Lung (tissue), 12 donors: Measurements from ENCODE around the gene PKHD1. TPM values are rescaled to one million over a fixed set of nuclear protein-coding genes. Genes with fewer than 3 reads are reported as not detected.
"Not testable (repeated sequence)": the region's sequence is repeated elsewhere in the genome, so short reads cannot be mapped to it uniquely, and the experiment has no call there.

Source experiments
- ATAC-seq: fragments of 200-7000 bp; cut with Tn5 transposase; one replicate; pipeline ENCODE4 v1.9.1; 2020; ENCODE audit warnings: moderate number of reproducible peaks; ENCODE audit not compliant: insufficient read depth, low FRiP score
- DNase-seq, 3 donors: peaks; one replicate each; pipeline ENCODE4 v3.0.0-alpha.2; 2013 to 2017
- H3K27ac ChIP-seq, 2 donors: one replicate each; pipeline ENCODE4 v1.5.1; 2013; ENCODE audit warnings: mild to moderate bottlenecking in 2 of 2, moderate library complexity in 2 of 2, control low read depth in 1 of 2, inconsistent platforms in 1 of 2, low read depth in 1 of 2, low read length in 1 of 2
- H3K27me3 ChIP-seq, 3 donors: one replicate each; pipeline ENCODE4 v1.5.1; 2013; ENCODE audit warnings: low read length in 2 of 3; ENCODE audit not compliant: control insufficient read depth in 3 of 3, insufficient read depth in 3 of 3
- H3K36me3 ChIP-seq, 4 donors: one replicate each; pipeline ENCODE4 v1.5.1; 2013; ENCODE audit warnings: low read length in 4 of 4, mild to moderate bottlenecking in 1 of 4, moderate library complexity in 1 of 4; ENCODE audit not compliant: control insufficient read depth in 4 of 4, insufficient read depth in 4 of 4
- H3K4me1 ChIP-seq, 5 donors: one replicate each; pipeline ENCODE4 v1.5.1; 2013; ENCODE audit warnings: low read length in 5 of 5, mild to moderate bottlenecking in 2 of 5, moderate library complexity in 1 of 5; ENCODE audit not compliant: control insufficient read depth in 5 of 5, insufficient read depth in 5 of 5
- H3K4me3 ChIP-seq: one replicate; pipeline ENCODE4 v1.5.1; 2013; ENCODE audit warnings: mild to moderate bottlenecking, control low read depth, moderate library complexity
- H3K9ac ChIP-seq, 2 donors: one replicate each; pipeline ENCODE4 v1.5.1; 2013; ENCODE audit warnings: low read length in 2 of 2, control low read depth in 1 of 2; ENCODE audit not compliant: insufficient read depth in 1 of 2
- H3K9me3 ChIP-seq, 4 donors: one replicate each; pipeline ENCODE4 v1.5.1; 2013; ENCODE audit warnings: low read length in 3 of 4, mild to moderate bottlenecking in 1 of 4, moderate library complexity in 1 of 4; ENCODE audit not compliant: control insufficient read depth in 4 of 4, insufficient read depth in 3 of 4
- WGBS, 2 donors: extraction: QIAGEN DNeasy Blood & Tissue Kit; methylation state at CpG; one replicate each; pipeline ENCODE4 v1.1.7; 2013; 5-methylcytosine and 5-hydroxymethylcytosine counted together
- polyA plus RNA-seq, 2 donors: library from polyadenylated mRNA; stranded (reverse); fragments of 200-250 nt; gene quantifications; one replicate each; pipeline ENCODE4 v1.2.1, GENCODE V29; 2013
- total RNA-seq, 2 donors: library from RNA; depleted of rRNA in 1 of 2; stranded (reverse); fragments of >200 nt in 1 of 2; gene quantifications; one replicate each; pipeline ENCODE4 v1.2.1, GENCODE V29; 2014 to 2021
- TF ChIP-seq, protein P1 (sequence below): IDR thresholded peaks from 2 replicates; pipeline ENCODE4 v1.5.1; 2012; ENCODE audit warnings: mild to moderate bottlenecking; ENCODE audit errors: control extremely low read depth, extremely low read depth
- donor health status: control.
- donor health status: control.
- donor health status: Bipolar disorder and iron deficiency.
- donor health status: healthy.
- donor health status: DM: yes; HTN: yes; CAD: no.

The PKHD1 gene
- total and polyA plus RNA-seq, 4 donors: 0.01 to 6.1 (median 0.09) TPM

DNA sequence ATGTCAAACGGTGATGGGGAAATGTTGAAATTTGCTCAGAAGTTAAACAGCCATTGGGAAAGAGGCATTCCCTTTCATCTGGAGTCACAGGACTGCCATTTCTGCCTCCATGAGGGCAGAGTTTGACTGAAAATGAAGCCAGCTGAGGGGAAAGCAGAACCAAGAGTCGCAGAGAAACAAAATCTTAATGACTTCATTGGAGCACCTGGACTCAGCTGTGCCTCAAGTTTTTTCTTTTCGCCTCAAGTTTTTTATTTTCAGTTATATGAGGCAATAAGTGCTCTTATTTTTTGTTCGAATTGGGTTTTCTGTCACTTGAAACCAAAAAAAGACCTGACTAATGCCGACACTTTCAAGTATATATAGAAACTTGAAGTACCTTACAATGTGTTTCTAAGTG lies 161.3 kb downstream of the PKHD1 start:
- TF ChIP-seq, protein P1, sequence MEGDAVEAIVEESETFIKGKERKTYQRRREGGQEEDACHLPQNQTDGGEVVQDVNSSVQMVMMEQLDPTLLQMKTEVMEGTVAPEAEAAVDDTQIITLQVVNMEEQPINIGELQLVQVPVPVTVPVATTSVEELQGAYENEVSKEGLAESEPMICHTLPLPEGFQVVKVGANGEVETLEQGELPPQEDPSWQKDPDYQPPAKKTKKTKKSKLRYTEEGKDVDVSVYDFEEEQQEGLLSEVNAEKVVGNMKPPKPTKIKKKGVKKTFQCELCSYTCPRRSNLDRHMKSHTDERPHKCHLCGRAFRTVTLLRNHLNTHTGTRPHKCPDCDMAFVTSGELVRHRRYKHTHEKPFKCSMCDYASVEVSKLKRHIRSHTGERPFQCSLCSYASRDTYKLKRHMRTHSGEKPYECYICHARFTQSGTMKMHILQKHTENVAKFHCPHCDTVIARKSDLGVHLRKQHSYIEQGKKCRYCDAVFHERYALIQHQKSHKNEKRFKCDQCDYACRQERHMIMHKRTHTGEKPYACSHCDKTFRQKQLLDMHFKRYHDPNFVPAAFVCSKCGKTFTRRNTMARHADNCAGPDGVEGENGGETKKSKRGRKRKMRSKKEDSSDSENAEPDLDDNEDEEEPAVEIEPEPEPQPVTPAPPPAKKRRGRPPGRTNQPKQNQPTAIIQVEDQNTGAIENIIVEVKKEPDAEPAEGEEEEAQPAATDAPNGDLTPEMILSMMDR: no peak
- Histone ChIP-seq H3K4me1 (no peaks in the 10 kb centered on the region), H3K27me3 (no peaks in the 10 kb centered on the region), H3K36me3 (no peaks in the 10 kb centered on the region), H3K9ac (no peak overlapping the region), H3K9me3 (peaks cover 0 to 6% (median 2%) of the 10 kb centered on the region in 4 donors), H3K27ac (no peak overlapping the region), H3K4me3 (no peak overlapping the region)
- ATAC-seq (no peak), DNase-seq (no peak)
- 72 to 76% methylated on average over 5 of the region's 5 CpGs for WGBS, 2 donors

DNA sequence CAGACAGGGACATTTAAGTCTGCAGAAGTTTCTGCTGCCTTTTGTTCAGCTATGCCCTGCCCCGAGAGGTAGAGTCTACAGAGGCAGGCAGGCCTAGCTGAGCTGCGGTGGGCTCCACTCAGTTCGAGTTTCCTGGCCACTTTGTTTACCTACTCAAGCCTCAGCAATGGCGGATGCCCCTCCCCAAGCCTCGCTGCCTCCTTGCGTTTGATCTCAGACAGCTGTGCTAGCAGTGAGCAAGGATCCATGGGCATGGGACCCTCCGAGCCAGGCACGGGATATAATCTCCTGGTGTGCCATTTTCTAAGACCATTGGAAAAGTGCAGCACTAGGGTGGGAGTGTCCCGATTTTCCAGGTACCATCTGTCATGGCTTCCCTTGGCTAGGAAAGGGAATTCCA lies 164.9 kb downstream of the PKHD1 start:
- not testable (repeated sequence) for H3K27me3 ChIP-seq, ATAC-seq, H3K27ac ChIP-seq, H3K36me3 ChIP-seq, H3K9ac ChIP-seq, H3K4me3 ChIP-seq, H3K4me1 ChIP-seq, H3K9me3 ChIP-seq, DNase-seq
- WGBS, 2 donors: 89 to 94% methylated on average over 9 of the region's 9 CpGs

DNA sequence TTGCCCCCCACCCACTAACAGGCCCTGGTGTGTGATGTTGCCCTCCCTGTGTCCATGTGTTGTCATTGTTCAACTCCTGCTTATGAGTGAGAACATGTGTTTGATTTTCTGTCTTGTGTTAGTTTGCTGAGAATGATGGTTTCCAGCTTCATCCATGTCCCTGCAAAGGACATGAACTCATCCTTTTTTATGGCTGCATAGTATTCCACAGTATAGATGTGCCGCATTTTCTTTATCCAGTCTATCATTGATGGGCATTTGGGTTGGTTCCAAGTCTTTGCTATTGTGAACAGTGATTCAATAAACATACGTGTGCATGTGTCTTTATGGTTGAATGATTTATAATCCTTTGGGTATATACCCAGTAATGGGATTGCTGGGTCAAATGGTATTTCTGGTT lies 169.1 kb downstream of the PKHD1 start:
- H3K9me3 ChIP-seq, H3K4me3 ChIP-seq, DNase-seq, H3K36me3 ChIP-seq, ATAC-seq, H3K4me1 ChIP-seq, H3K27ac ChIP-seq, H3K9ac ChIP-seq, H3K27me3 ChIP-seq: not testable (repeated sequence)
- 83 to 86% methylated on average over 2 of the region's 2 CpGs for WGBS, 2 donors

DNA sequence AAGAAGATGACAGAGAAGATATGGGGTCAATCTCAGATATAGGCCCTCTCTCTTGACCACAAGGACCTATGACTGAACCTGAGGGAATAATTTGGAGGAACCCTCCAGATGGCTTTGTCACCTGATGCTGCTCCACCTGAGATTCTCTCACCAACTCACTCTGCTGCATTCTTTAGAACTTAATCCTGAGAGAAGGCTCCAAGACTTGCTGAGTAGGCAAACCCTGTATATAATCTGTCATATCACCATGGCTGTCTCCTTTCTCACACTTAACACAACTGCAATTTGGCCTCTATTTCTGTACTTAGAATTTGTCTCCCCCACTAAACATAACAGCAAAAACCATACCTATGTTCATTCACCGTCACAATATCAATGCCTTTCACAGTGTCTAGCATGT lies 172.3 kb downstream of the PKHD1 start:
- 89 to 94% methylated on average over 1 of the region's 1 CpG for WGBS, 2 donors
- ATAC-seq (no peak), DNase-seq (no peak)
- peaks cover 0 to 2% (median 0%) of the 10 kb centered on the region in 4 donors for H3K9me3 ChIP-seq
- H3K4me3 ChIP-seq: no peak overlapping the region
- H3K36me3 ChIP-seq: no peaks in the 10 kb centered on the region
- H3K27ac ChIP-seq: no peak overlapping the region
- no peaks in the 10 kb centered on the region for H3K27me3 ChIP-seq
- H3K4me1 ChIP-seq: no peaks in the 10 kb centered on the region
- H3K9ac ChIP-seq: no peak overlapping the region
- TF ChIP-seq, protein P1: no peak

DNA sequence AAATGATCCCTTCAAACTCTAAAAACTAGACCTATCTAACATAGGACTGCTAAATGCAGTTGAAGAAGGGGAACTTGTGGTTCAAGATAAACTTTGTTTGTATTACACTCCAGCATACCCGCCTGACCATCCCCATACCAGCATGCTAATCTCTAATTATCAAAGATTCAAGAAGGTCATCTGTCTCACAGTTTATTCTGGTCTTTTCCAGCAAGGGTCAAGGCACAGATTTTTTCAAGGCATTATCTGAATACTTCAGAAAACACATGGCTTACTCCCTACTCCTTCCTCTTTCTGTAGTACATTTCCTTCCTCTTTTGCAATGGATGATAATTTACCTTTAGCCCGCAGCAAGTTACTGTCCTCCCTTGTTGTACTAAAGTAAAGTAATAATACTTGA lies 174.1 kb downstream of the PKHD1 start:
- 7 to 23% methylated on average over 2 of the region's 2 CpGs for WGBS, 2 donors
- Histone ChIP-seq H3K9ac (no peak overlapping the region), H3K27me3 (no peaks in the 10 kb centered on the region), H3K9me3 (peaks cover 0 to 2% (median 0%) of the 10 kb centered on the region in 4 donors), H3K36me3 (no peaks in the 10 kb centered on the region), H3K4me1 (no peaks in the 10 kb centered on the region), H3K27ac (no peak overlapping the region), H3K4me3 (no peak overlapping the region)
- TF ChIP-seq, protein P1: no peak
- ATAC-seq (no peak), DNase-seq (no peak)
